NCI-H2171 (cell line): Measurements from ENCODE around the gene SRRM2.

Source experiments
- DNase-seq: peaks from one replicate; lab custom pipeline; 2025; lab: John Stamatoyannopoulos, UW

Gene SRRM2

GRCh38 chr16:2739625-2740430 is 12.6 kb upstream of the SRRM2 start:
- DNase-seq = no peak

GRCh38 chr16:2740476-2740875 is 12.0 kb upstream of the SRRM2 start:
- no peak for DNase-seq

- no peak for DNase-seq
Observed at GRCh38 chr16:2741168-2741567, 11.3 kb upstream of the SRRM2 start.

- DNase-seq = no peak
Observed at GRCh38 chr16:2742323-2743006, 10.0 kb upstream of the SRRM2 start.

- no peak for DNase-seq
Observed at GRCh38 chr16:2743007-2743810, 9.2 kb upstream of the SRRM2 start.

GRCh38 chr16:2744711-2745110 is 7.7 kb upstream of the SRRM2 start:
- DNase-seq = no peak

GRCh38 chr16:2745116-2745890 is 7.1 kb upstream of the SRRM2 start:
- DNase-seq = no peak

GRCh38 chr16:2745961-2746360 is 6.5 kb upstream of the SRRM2 start:
- DNase-seq = no peak

- no peak for DNase-seq
Observed at GRCh38 chr16:2748757-2749455, 3.5 kb upstream of the SRRM2 start.

GRCh38 chr16:2749476-2749875 is 3.0 kb upstream of the SRRM2 start:
- no peak for DNase-seq

GRCh38 chr16:2749936-2750335 is 2.5 kb upstream of the SRRM2 start:
- DNase-seq = no peak

GRCh38 chr16:2751577-2752034 is 832 bp upstream of the SRRM2 start:
- peak; percentile 74 for DNase-seq

GRCh38 chr16:2752850-2753732 is 653 bp downstream of the SRRM2 start:
- DNase-seq = peak; percentile 80

- no peak for DNase-seq
Observed at GRCh38 chr16:2753733-2754020, 1.2 kb downstream of the SRRM2 start.

GRCh38 chr16:2755158-2755557 is 2.7 kb downstream of the SRRM2 start:
- no peak for DNase-seq

GRCh38 chr16:2756288-2757015 is 4.0 kb downstream of the SRRM2 start:
- DNase-seq = no peak

GRCh38 chr16:2757344-2757743 is 4.9 kb downstream of the SRRM2 start:
- DNase-seq = no peak

- DNase-seq = no peak
Observed at GRCh38 chr16:2761472-2761871, 9.0 kb downstream of the SRRM2 start.

- no peak for DNase-seq
Observed at GRCh38 chr16:2761886-2762583, 9.6 kb downstream of the SRRM2 start.
